GM19238 (cell line): ENCODE results near the gene L3MBTL3.

Experiments
- DNase-seq: peaks from one replicate; pipeline ENCODE4 v3.0.0; 2011; ENCODE audit warnings: low spot score; ENCODE audit not compliant: insufficient read length

Gene L3MBTL3

DNA sequence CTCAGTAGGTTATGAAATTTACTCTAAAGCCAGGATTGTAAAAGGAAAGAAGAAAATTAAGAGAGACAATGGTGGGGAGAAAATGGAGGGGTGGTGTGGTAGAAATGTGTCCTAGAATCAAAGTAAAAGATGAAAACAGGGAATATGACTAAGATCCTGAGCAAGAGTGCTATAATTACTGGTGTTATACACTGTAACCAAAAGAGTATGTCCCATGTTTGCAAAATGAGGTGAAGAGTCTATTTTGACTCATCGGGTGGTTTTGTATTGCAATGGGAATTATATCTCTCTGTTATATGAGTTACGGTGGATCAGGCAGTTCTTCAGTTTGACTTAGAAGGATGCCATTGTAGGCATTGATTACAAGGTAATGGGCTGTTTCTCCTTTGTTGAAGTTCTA lies 8.5 kb downstream of the L3MBTL3 start:
- DNase-seq, result no peak

DNA sequence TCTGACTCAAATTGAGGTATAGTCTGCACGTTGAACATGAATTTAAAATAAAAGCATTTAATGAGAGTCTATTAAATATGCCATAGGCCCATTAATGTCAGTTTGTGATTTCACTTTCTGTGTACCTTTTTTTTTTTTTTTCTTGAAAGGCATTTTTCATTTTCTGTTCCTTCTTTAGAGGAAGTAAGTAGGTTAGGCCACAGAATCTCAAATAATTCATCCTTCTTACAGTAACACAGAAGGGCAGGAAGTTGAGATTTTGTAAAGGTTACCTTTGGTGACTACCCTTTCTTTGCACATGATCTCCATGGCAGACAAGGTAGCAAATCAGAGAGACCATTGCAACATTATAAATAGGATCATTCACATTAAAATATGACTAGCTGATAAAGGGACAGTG lies 9.6 kb downstream of the L3MBTL3 start:
- DNase-seq, result no peak

DNA sequence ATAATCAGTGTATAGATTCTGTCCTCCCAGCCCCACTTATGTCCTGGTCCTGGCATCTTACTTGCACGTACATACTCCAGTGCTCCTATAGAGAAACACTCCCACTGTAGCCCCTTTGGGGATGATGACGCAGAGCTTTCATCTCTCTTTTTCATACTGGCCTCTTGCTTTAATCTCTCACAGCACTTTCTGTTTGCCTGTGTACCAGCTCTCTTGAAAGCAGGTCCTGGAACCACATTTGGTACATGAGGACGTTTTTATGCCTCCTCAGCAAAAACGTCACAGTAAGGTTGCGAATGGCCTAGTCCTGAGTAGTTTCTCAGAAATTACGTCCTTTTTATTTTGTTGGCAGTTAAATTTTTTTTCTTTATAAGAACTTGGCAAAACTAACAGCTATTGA lies 10.8 kb downstream of the L3MBTL3 start:
- no peak for DNase-seq

DNA sequence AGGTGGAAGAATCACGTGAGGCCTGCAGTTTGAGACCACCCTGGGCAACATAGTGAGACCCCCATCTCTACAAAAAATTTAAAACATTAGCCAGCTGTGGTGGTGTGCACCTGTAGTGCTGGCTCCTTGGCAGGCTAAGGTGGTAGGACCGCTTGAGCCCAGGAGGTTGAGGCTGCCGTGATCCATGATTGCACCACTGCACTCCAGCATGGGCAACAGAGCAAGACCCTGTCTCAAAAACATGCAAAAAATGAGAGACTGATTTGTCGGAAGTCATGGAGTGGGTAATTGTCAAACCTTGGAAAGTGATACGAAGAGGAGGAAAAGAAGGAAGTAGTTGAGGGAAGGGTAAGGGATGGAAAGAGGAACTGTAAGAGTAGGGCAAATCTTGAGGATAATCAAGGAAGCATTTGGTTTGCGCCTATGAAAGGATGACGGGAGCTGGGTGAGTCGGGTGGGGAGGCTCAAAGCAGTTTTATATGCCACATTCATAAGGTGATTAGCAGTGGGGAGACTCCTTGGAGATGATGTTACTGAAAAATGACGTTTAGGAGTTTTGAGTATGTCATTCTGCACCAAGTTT lies 14.5 kb downstream of the L3MBTL3 start:
- DNase-seq, result no peak

DNA sequence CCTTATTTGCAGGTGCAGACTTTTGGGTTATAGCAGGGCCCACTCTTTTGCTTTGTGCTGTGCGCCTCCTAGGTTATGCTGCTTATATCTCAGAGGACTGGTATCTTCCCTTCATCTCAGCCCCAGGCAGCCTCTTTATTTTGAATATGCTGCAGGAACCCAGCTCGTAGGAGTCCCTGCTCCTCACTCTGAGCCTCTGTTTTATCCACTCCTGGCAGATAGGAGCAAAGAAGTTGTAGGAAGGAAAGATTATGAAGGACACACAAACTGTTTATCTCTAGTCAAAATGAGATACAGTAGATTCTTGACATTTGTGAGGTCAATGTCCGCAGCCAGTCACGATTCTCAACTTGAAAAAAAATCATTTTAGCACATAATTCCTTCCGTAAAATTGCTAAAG lies 15.6 kb downstream of the L3MBTL3 start:
- no peak for DNase-seq

DNA sequence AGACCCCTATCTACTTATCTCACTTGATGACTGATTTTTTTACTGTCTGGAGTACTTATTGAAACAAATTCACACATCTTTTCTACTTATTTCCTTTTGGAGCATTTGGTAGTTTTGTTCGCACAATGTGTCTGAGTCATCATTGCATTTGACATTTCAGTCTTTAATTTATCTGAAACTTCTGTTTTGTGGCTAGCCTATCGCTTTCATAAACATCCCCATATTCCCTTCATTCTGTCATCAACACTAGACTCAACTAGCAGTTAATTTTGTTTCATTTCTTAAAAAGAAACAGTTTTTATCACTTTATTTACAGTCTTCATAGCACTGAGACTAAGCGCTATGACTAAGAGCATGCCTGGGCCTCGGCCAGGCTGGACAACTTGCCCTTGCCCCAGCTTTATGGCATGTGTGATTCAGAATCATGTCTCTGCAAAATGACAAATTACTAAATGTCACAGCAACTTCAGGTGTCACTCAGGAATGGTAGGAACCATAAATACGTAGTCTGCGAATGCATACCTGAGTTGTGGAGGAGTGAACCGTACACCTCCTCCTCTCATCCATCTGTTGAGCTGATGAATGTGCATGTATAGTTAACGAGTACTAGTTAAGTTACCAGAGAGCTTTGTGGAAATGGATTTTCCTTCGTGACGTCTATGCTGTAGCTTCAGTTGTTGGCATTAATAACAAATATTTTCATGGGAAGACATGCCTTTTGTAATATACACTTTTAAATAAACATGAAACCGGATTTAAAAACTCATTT lies 16.2 kb downstream of the L3MBTL3 start:
- no peak for DNase-seq

DNA sequence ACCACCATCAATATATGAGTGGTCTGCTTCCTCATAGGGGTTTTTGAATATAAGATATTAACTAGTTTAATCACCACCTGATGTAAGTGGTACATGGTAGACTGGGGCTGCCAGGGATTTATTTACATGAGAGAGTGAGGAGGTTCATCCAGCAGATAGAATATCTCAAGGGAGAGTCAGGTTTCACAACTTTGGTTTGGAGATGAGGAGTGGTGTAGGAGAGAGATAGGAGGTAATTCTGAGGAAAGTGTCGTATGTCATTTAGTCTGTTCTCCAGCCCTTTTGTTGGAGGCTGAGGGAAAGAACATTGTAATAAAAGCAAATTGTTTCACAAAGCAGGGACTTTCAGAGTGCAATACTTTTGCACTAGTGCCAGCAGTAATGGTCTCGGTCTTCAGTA lies 16.8 kb downstream of the L3MBTL3 start:
- DNase-seq, result no peak

DNA sequence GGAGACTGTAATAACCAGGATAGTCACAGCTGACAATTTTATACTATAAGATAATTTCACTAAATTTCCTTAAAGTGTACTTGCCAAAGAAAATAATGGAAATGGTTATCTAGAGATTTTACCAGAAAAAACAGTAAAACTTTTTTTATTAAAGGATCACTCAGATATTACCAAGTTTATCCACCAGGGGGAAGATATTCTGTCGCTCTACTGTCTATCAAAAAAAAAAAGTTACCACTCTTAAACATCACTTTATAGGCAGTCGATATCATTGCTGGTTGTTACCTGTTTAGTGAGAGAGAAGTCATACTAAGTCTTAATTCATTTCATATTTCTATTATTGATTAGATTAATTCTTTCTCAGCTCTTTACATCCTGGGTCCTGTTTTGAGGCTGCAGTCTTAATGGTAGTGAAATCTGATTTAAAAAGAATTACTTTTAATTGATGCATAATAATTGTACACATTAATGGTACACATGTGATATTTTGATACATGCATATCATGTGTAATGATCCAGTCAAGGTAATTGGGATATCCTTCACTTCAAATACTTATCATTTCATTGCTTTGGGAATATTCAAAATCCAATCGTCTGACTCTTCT lies 18.9 kb downstream of the L3MBTL3 start:
- no peak for DNase-seq

DNA sequence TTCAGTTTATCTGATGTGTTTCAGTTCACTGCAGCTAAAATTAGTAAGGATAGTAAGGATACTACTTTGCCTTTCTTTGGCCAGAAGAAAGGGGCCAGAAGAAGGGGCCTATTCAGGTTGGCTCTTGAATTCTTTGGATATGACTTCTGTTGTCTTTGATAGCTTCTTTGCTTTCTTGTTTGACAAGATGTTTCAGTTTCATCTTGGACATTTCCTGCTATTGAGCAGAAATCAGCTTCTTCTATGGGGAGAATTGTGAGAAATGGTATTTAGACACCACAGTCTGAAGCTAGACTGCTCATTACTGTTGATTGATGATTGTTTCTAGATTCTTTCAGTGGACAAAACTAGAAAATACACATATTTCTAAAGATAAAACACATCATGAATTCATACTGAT lies 23.2 kb downstream of the L3MBTL3 start:
- no peak for DNase-seq

DNA sequence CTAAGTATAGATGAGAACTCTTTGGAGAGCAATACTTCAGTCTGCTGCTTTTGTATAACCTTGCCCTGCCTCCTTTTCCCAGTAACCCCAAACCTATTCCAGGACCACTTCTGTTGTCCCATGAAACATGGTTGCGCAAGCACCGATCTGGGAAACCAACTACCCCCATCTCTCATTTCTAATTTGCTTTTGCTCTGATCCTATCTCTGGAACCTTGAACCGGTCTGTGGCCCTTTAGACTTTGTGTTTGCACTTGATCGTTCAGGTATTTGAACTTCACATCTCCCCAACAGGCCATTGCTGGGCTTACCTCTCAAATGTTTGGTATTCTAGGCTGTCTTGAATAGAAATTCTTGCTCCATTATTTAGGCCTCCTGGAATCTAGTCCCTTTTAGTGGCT lies 25.0 kb downstream of the L3MBTL3 start:
- DNase-seq, result no peak

DNA sequence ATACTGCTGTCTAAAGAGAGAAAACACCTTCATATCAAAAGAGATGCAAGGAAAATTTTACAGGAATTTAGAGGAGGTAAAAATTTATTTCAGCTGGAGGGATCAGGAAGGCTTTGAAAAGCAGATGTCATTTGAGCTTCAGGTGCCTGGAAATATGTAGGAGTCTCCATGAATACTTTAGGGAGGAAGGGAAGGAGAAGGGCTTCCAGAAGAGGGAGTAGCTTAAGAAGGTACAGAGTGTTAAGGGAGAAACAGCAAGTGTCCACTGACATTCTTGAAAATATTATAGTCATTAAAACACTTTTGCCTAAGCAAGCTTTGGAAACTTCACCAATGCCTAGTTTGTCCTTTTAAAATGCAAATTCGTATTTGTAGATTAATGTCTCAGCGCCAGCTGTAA lies 27.2 kb downstream of the L3MBTL3 start:
- no peak for DNase-seq

DNA sequence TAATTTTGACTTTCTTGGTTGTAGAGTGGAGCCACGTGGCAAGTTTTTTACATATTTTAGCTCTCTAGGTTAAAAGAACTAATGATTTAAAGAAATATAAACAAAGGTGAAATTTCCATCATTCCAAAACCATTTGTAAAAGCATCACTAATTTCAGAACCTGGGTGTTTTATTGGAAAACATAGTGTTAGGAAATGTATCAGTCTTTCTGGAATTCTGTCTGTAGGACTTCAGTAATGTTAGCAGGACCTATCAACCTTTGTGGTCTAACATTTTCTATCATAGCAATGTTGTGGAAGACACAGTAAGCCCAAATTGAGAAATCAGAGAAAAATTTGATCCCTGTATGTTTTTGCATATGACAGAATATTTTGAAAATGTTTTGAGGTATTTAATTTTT lies 28.3 kb downstream of the L3MBTL3 start:
- DNase-seq, result no peak

DNA sequence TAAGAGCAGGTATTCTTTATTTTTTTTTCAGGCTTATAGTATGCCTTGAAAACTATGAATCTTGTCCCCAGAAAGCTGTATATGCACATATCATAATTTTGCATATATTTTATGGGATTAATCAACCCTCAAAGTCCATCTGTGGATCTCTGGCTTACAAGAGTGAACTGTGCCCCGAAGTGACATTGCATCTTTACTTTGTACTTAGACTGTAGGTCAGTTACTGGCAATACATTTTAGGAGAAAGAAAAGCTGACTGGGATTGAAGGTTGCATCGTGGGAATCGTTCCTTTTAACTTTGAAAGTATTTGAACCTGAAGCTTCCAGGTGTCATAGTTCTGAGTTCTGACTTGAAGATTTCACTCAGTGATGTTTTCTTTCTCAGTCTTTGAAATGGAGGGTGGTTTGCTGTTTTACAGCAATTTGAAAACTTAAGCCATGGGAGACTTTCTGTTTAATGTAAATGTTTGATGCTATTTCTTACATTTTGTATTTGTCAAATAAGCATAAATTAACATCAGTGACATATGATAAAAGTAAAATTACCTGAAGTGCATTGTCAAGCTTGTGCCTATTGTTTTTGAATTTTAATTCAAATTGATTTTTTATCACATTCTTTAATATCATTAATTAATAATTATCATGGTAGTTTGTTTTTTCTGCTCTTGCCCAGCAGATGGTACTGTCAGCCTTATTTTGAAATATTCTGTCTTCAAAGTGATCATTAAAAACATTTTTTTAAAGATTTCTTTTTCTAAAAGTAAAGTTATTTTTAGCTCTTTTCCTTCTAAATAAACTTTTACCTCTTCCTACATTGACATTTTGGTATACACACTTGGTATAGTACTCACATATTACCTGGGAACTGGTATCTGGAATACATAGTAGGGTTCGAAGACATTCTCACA lies 29.0 kb downstream of the L3MBTL3 start:
- no peak for DNase-seq

DNA sequence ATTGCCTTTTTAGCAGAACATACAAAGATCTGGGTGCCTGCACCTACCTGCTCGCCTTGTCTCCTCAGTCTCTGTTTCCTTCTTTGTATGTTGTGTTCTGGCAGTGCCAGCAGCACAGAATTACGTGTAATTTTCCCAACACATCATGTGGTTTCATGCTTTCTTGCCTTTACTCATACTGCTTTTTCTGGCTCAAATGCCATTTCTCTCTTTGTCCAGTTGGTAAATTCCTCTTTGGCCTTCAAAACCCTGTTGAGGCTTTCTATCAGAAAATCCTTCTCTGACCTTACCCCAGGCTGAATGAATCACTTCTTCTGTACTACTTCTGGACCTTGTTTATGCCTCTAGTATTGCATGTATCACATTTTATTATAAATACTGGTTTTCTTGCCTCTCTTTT lies 31.8 kb downstream of the L3MBTL3 start:
- DNase-seq, result no peak

DNA sequence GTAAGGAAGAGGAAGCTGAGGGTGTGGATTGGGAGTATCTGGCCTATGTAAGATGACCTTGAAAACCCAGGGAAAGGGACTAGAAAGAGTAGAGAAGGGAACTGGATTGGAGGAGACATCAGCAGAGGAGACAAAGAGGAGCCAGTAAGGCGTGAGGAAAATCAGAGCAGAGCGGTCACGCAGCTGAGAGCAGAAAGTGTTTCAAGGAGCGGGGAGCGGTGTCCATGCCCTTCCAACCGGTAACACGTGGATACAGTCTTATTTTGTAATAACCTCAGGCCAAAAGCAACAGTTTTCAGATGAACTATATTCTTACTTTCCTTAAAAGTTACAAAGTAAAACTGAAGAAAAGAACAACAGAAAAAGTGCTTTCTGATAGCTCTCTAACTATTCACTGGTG lies 36.3 kb downstream of the L3MBTL3 start:
- DNase-seq, result no peak

DNA sequence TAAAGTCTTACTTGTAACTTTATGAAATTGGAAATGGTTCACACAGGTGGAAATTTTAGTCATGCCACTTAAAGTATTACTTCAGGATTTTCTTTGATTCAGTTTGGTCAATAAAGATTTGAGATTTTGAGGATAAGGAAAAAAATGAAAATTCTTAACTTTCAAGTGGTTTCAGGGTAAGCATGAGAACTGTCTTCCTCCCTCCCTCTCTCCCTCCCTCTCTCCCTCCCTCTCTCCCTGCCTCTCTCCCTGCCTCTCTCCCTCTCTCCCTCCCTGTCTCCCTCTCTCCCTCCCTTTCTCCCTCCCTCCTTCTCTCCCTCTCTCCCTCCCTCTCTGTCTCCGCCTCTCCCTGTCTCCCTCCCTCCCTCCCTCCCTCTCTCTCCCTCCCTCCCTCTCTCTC lies 36.9 kb downstream of the L3MBTL3 start:
- no peak for DNase-seq

DNA sequence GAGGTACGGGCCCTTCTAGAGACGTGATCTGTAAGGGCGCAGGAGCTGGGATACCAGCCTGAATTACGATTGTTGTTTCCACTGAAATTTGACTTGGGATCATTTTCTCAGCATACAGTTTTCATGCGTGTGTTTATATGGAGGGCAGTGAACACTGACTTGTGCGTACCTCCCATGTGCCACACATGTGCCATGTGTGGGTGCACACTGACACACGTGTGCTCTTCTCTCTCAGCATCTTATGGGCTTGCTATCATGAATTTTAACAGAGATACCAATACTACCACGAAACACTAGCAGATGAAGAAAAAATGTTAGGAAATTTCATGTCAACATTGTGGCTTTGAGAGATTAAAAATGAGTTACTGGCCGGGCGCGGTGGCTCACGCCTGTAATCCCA lies 39.1 kb downstream of the L3MBTL3 start:
- DNase-seq, result no peak

DNA sequence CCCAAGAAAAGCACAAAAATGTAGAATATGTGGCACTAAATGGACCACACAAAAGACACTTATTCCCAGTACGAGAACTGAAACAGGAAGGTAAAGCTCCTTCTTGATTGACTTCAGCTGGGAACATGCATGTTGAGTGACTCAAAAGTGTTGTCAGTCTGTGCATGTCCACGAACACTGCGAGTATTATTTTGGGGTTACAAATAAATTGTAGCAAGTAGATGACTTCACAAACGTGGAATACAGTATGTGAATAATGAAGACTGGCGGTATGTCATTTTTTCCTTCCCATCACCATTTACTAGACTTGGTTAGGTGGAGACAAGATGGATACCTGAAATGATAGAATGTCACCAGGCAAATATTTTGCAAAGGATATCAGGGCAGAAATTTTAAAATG lies 45.4 kb downstream of the L3MBTL3 start:
- DNase-seq, result no peak

DNA sequence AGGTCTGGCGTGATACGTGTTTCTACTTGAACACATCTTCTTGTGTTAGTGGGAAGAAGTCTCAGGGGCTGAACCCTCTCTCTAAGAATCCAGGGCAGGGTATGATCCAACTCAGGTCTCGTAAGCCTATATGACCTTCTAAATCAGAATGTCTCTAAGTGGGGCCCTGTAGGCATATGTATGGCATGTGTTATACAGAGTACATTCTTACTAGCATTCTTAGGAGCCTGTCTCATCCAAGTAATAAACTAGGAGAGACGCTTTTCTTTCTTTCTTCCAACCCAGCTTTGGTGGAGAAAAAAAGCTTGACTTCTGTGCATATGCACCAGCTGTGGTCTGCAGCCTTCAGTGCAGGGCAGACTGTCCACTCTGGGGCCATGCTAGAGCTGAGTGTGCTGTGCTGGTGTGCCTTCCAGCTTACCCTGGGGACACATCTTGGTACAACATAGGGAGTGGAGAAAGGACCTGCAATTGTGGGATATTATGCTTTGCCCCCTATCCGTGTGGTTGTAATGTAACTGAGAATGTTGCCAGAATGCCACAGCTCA lies 47.3 kb downstream of the L3MBTL3 start:
- no peak for DNase-seq

DNA sequence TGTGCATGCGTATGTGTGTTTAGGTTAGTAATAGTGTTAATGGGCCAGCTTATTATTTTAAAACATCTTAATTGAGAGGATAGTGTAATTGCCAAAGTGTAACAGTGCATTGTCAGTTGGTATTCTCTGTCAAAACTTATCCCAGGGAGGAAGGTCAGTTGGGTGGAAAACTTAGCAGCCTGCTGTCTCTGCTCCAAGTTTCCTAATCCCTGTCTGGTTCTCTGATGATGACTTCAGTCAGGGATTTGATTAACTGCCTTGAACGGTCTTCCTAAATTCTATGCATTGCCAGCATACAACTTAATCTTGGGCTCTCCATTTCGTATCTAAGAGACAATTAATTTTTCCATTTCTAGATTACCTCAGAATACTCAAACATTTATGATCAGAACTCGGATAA lies 51.1 kb downstream of the L3MBTL3 start:
- no peak for DNase-seq

DNA sequence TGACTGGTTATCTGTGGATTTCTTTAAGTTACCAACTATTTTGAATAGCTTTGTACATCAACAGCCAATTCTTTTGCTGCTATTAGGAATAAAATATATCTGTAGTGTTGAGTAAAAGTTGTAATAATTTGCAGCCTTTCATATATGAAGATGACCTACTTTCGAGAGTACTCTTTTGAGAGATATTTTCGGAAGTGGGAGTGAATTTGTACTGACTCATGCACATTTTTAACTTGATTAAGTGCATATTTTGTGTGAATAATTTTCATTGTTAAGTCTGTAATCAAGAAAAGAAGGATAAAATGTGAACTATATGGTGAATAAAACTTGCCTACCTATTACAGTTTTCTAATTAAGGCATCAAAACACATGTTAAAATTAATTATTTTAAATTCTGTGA lies 51.9 kb downstream of the L3MBTL3 start:
- no peak for DNase-seq

DNA sequence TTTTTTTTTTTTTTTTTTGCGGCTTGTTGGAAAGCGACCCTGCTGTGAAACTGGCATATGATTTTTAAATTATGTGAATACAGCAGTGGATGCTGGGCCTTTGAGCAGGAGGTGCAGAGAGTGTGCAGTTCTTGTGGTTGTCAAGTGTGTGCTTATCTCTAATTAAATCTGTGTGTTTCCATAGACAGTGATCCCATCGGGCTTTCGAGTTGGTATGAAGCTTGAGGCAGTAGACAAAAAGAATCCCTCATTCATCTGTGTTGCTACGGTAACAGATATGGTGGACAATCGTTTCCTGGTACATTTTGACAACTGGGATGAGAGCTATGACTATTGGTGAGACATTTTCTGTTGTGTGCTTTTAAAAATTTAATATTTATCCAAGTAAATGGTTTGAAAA lies 52.4 kb downstream of the L3MBTL3 start:
- DNase-seq, result no peak
